Measurements from ENCODE around the gene CFAP77. TPM values are rescaled to one million over a fixed set of nuclear protein-coding genes. Genes with fewer than 3 reads are reported as not detected.

CFAP77 gene
- polyA plus RNA-seq, 2 donors, result not detected

- 7 to 12% methylated on average over 30 of the region's 30 CpGs for WGBS, 2 donors
- Histone ChIP-seq H3K4me3 (ENCODE audit: low read depth in 1 of 2, low read length in 2 of 2) (no peak overlapping the region), H3K27ac (ENCODE audit: low read depth in 2 of 2, low read length in 1 of 2) (no peak overlapping the region), H3K4me1 (ENCODE audit: control insufficient read depth in 2 of 2, insufficient read depth in 2 of 2, low read length in 1 of 2) (peaks cover 1 to 4% of the 10 kb centered on the region in 2 donors), H3K27me3 (ENCODE audit: control insufficient read depth in 1 of 2, insufficient read depth in 2 of 2, low read length in 2 of 2) (peaks cover 19 to 58% of the 10 kb centered on the region in 2 donors), H3K9me3 (ENCODE audit: control insufficient read depth in 2 of 2, insufficient read depth in 1 of 2, low read depth in 1 of 2, low read length in 1 of 2) (peaks cover 0 to 4% of the 10 kb centered on the region in 2 donors), H3K36me3 (ENCODE audit: control insufficient read depth in 2 of 2, insufficient read depth in 2 of 2, low read length in 1 of 2) (no peaks in the 10 kb centered on the region)
Observed at GRCh38 chr9:132584601-132585560, 174.9 kb downstream of the CFAP77 start.

GRCh38 chr9:132585954-132586829 is 176.2 kb downstream of the CFAP77 start:
- H3K36me3 ChIP-seq (ENCODE audit: control insufficient read depth in 2 of 2, insufficient read depth in 2 of 2, low read length in 1 of 2), result no peaks in the 10 kb centered on the region
- peaks cover 0 to 4% of the 10 kb centered on the region in 2 donors for H3K9me3 ChIP-seq (ENCODE audit: control insufficient read depth in 2 of 2, insufficient read depth in 1 of 2, low read depth in 1 of 2, low read length in 1 of 2)
- no peak overlapping the region for H3K27ac ChIP-seq (ENCODE audit: low read depth in 2 of 2, low read length in 1 of 2)
- peaks cover 0 to 4% of the 10 kb centered on the region in 2 donors for H3K4me1 ChIP-seq (ENCODE audit: control insufficient read depth in 2 of 2, insufficient read depth in 2 of 2, low read length in 1 of 2)
- no peak overlapping the region for H3K4me3 ChIP-seq (ENCODE audit: low read depth in 1 of 2, low read length in 2 of 2)
- 5 to 8% methylated on average over 42 of the region's 42 CpGs for WGBS, 2 donors
- H3K27me3 ChIP-seq (ENCODE audit: control insufficient read depth in 1 of 2, insufficient read depth in 2 of 2, low read length in 2 of 2), result peaks cover 19 to 56% of the 10 kb centered on the region in 2 donors

- 4 to 5% methylated on average over 74 of the region's 74 CpGs for WGBS, 2 donors
- no peaks in the 10 kb centered on the region for H3K36me3 ChIP-seq (ENCODE audit: control insufficient read depth in 2 of 2, insufficient read depth in 2 of 2, low read length in 1 of 2)
- H3K27me3 ChIP-seq (ENCODE audit: control insufficient read depth in 1 of 2, insufficient read depth in 2 of 2, low read length in 2 of 2), result peaks cover 19 to 55% of the 10 kb centered on the region in 2 donors
- no peak overlapping the region for H3K4me3 ChIP-seq (ENCODE audit: low read depth in 1 of 2, low read length in 2 of 2)
- peaks cover 0 to 4% of the 10 kb centered on the region in 2 donors for H3K9me3 ChIP-seq (ENCODE audit: control insufficient read depth in 2 of 2, insufficient read depth in 1 of 2, low read depth in 1 of 2, low read length in 1 of 2)
- peaks cover 0 to 4% of the 10 kb centered on the region in 2 donors for H3K4me1 ChIP-seq (ENCODE audit: control insufficient read depth in 2 of 2, insufficient read depth in 2 of 2, low read length in 1 of 2)
- no peak overlapping the region for H3K27ac ChIP-seq (ENCODE audit: low read depth in 2 of 2, low read length in 1 of 2)
Observed at GRCh38 chr9:132586830-132587591, 177.0 kb downstream of the CFAP77 start.

GRCh38 chr9:132587592-132587955 is 177.6 kb downstream of the CFAP77 start:
- Histone ChIP-seq H3K9me3 (ENCODE audit: control insufficient read depth in 2 of 2, insufficient read depth in 1 of 2, low read depth in 1 of 2, low read length in 1 of 2) (peaks cover 0 to 4% of the 10 kb centered on the region in 2 donors), H3K27ac (ENCODE audit: low read depth in 2 of 2, low read length in 1 of 2) (no peak overlapping the region), H3K36me3 (ENCODE audit: control insufficient read depth in 2 of 2, insufficient read depth in 2 of 2, low read length in 1 of 2) (no peaks in the 10 kb centered on the region), H3K27me3 (ENCODE audit: control insufficient read depth in 1 of 2, insufficient read depth in 2 of 2, low read length in 2 of 2) (peaks cover 19 to 55% of the 10 kb centered on the region in 2 donors), H3K4me3 (ENCODE audit: low read depth in 1 of 2, low read length in 2 of 2) (no peak overlapping the region), H3K4me1 (ENCODE audit: control insufficient read depth in 2 of 2, insufficient read depth in 2 of 2, low read length in 1 of 2) (peaks cover 0 to 2% of the 10 kb centered on the region in 2 donors)
- WGBS, 2 donors, result 17 to 19% methylated on average over 6 of the region's 6 CpGs

- no peak overlapping the region for H3K27ac ChIP-seq (ENCODE audit: low read depth in 2 of 2, low read length in 1 of 2)
- H3K4me1 ChIP-seq (ENCODE audit: control insufficient read depth in 2 of 2, insufficient read depth in 2 of 2, low read length in 1 of 2), result peaks cover 0 to 2% of the 10 kb centered on the region in 2 donors
- H3K27me3 ChIP-seq (ENCODE audit: control insufficient read depth in 1 of 2, insufficient read depth in 2 of 2, low read length in 2 of 2), result peaks cover 15 to 51% of the 10 kb centered on the region in 2 donors
- no peaks in the 10 kb centered on the region for H3K36me3 ChIP-seq (ENCODE audit: control insufficient read depth in 2 of 2, insufficient read depth in 2 of 2, low read length in 1 of 2)
- no peaks in the 10 kb centered on the region for H3K9me3 ChIP-seq (ENCODE audit: control insufficient read depth in 2 of 2, insufficient read depth in 1 of 2, low read depth in 1 of 2, low read length in 1 of 2)
- WGBS, 2 donors, result 30 to 35% methylated on average over 12 of the region's 12 CpGs
- H3K4me3 ChIP-seq (ENCODE audit: low read depth in 1 of 2, low read length in 2 of 2), result no peak overlapping the region
Observed at GRCh38 chr9:132588098-132588497, 178.1 kb downstream of the CFAP77 start.

- peaks cover 15 to 46% of the 10 kb centered on the region in 2 donors for H3K27me3 ChIP-seq (ENCODE audit: control insufficient read depth in 1 of 2, insufficient read depth in 2 of 2, low read length in 2 of 2)
- 10 to 13% methylated on average over 28 of the region's 28 CpGs for WGBS, 2 donors
- no peaks in the 10 kb centered on the region for H3K9me3 ChIP-seq (ENCODE audit: control insufficient read depth in 2 of 2, insufficient read depth in 1 of 2, low read depth in 1 of 2, low read length in 1 of 2)
- peaks cover 0 to 3% of the 10 kb centered on the region in 2 donors for H3K36me3 ChIP-seq (ENCODE audit: control insufficient read depth in 2 of 2, insufficient read depth in 2 of 2, low read length in 1 of 2)
- peaks cover 0 to 2% of the 10 kb centered on the region in 2 donors for H3K4me1 ChIP-seq (ENCODE audit: control insufficient read depth in 2 of 2, insufficient read depth in 2 of 2, low read length in 1 of 2)
- H3K4me3 ChIP-seq (ENCODE audit: low read depth in 1 of 2, low read length in 2 of 2), result no peak overlapping the region
- H3K27ac ChIP-seq (ENCODE audit: low read depth in 2 of 2, low read length in 1 of 2), result no peak overlapping the region
Observed at GRCh38 chr9:132588501-132589147, 178.6 kb downstream of the CFAP77 start.

- H3K4me3 ChIP-seq (ENCODE audit: low read depth in 1 of 2, low read length in 2 of 2), result no peak overlapping the region
- peaks cover 15 to 42% of the 10 kb centered on the region in 2 donors for H3K27me3 ChIP-seq (ENCODE audit: control insufficient read depth in 1 of 2, insufficient read depth in 2 of 2, low read length in 2 of 2)
- no peaks in the 10 kb centered on the region for H3K9me3 ChIP-seq (ENCODE audit: control insufficient read depth in 2 of 2, insufficient read depth in 1 of 2, low read depth in 1 of 2, low read length in 1 of 2)
- WGBS, 2 donors, result 4% methylated on average over 65 to 83 of the region's 83 CpGs
- no peak overlapping the region for H3K27ac ChIP-seq (ENCODE audit: low read depth in 2 of 2, low read length in 1 of 2)
- peaks cover 0 to 6% of the 10 kb centered on the region in 2 donors for H3K36me3 ChIP-seq (ENCODE audit: control insufficient read depth in 2 of 2, insufficient read depth in 2 of 2, low read length in 1 of 2)
- H3K4me1 ChIP-seq (ENCODE audit: control insufficient read depth in 2 of 2, insufficient read depth in 2 of 2, low read length in 1 of 2), result peaks cover 0 to 2% of the 10 kb centered on the region in 2 donors
Observed at GRCh38 chr9:132589148-132590036, 179.4 kb downstream of the CFAP77 start.

GRCh38 chr9:132590037-132590317 is 180.0 kb downstream of the CFAP77 start:
- WGBS, 2 donors, result 5 to 9% methylated on average over 17 of the region's 17 CpGs
- no peaks in the 10 kb centered on the region for H3K9me3 ChIP-seq (ENCODE audit: control insufficient read depth in 2 of 2, insufficient read depth in 1 of 2, low read depth in 1 of 2, low read length in 1 of 2)
- H3K4me3 ChIP-seq (ENCODE audit: low read depth in 1 of 2, low read length in 2 of 2), result no peak overlapping the region
- H3K27ac ChIP-seq (ENCODE audit: low read depth in 2 of 2, low read length in 1 of 2), result no peak overlapping the region
- peaks cover 0 to 2% of the 10 kb centered on the region in 2 donors for H3K4me1 ChIP-seq (ENCODE audit: control insufficient read depth in 2 of 2, insufficient read depth in 2 of 2, low read length in 1 of 2)
- H3K27me3 ChIP-seq (ENCODE audit: control insufficient read depth in 1 of 2, insufficient read depth in 2 of 2, low read length in 2 of 2), result peaks cover 15 to 37% of the 10 kb centered on the region in 2 donors
- H3K36me3 ChIP-seq (ENCODE audit: control insufficient read depth in 2 of 2, insufficient read depth in 2 of 2, low read length in 1 of 2), result peaks cover 0 to 11% of the 10 kb centered on the region in 2 donors
